Endodermal cell (in vitro differentiated cells): ENCODE data around the gene IKBKG. TPM values are rescaled to one million over a fixed set of nuclear protein-coding genes. Genes with fewer than 3 reads are reported as not detected.

Experiments
- DNase-seq: peaks from one replicate; pipeline ENCODE4 v3.0.0-alpha.2; 2017
- H3K27ac ChIP-seq: 2 replicates; pipeline ENCODE4 v1.5.1; 2013; ENCODE audit warnings: mild to moderate bottlenecking, low read depth, low read length, moderate library complexity
- H3K27me3 ChIP-seq: 2 replicates; pipeline ENCODE4 v1.6.1; 2013; ENCODE audit warnings: mild to moderate bottlenecking, low read length, moderate library complexity; ENCODE audit not compliant: insufficient read depth, control insufficient read depth, poor library complexity, severe bottlenecking
- H3K36me3 ChIP-seq: 2 replicates; pipeline ENCODE4 v1.7.0; 2013; ENCODE audit warnings: mild to moderate bottlenecking, low read length, moderate library complexity; ENCODE audit not compliant: control insufficient read depth, insufficient read depth
- H3K4me1 ChIP-seq: one replicate; pipeline ENCODE4 v1.7.0; 2013; ENCODE audit warnings: low read length; ENCODE audit not compliant: control insufficient read depth, insufficient read depth
- H3K4me3 ChIP-seq: 2 replicates; pipeline ENCODE4 v1.5.1; 2013; ENCODE audit warnings: mild to moderate bottlenecking, low read length, moderate library complexity
- H3K9ac ChIP-seq: 2 replicates; pipeline ENCODE4 v1.6.1; 2013; ENCODE audit warnings: mild to moderate bottlenecking, low read length, moderate library complexity; ENCODE audit not compliant: poor library complexity, severe bottlenecking; ENCODE audit errors: extremely low read depth
- H3K9me3 ChIP-seq: 2 replicates; pipeline ENCODE4 v1.6.1; 2013; ENCODE audit warnings: mild to moderate bottlenecking, low read length, moderate library complexity; ENCODE audit not compliant: control insufficient read depth
- H3K27ac Mint-ChIP-seq: 2 replicates; pipeline ENCODE4 v1.8.0; 2020; ENCODE audit warnings: mixed read lengths
- H3K27me3 Mint-ChIP-seq: 2 replicates; pipeline ENCODE4 v1.8.0; 2021; ENCODE audit warnings: mild to moderate bottlenecking, mixed read lengths; ENCODE audit not compliant: insufficient read depth
- H3K36me3 Mint-ChIP-seq: 2 replicates; pipeline ENCODE4 v1.8.0; 2020; ENCODE audit warnings: low read depth, mixed read lengths
- H3K4me1 Mint-ChIP-seq: 2 replicates; pipeline ENCODE4 v1.8.0; 2020; ENCODE audit warnings: mixed read lengths
- H3K4me3 Mint-ChIP-seq: 2 replicates; pipeline ENCODE4 v1.8.0; 2020; ENCODE audit warnings: mild to moderate bottlenecking, moderate library complexity, mixed read lengths
- H3K9me3 Mint-ChIP-seq: 2 replicates; pipeline ENCODE4 v1.8.0; 2020; ENCODE audit warnings: mild to moderate bottlenecking, mixed read lengths
- WGBS, 2 experiments: methylation state at CpG; one replicate each; pipeline versions ENCODE4 v1.1.5 to v1.1.7; 2013; ENCODE audit warnings: missing lambda C conversion rate in 2 of 2, mixed read lengths in 1 of 2; ENCODE audit not compliant: insufficient coverage in 1 of 2, insufficient read length in 1 of 2; 5-methylcytosine and 5-hydroxymethylcytosine counted together
- total RNA-seq, 2 donors: library from RNA; stranded (reverse); fragmentation: NEBNext Ultra II Directional in 1 of 2; extraction: Animal tissue kit (Norgen Biotek cat#: 25700) in 1 of 2; gene quantifications; 2 replicates in 1 of 2; 3 replicates in 1 of 2; pipeline ENCODE4 v1.2.1, GENCODE V29; 2021
- TF ChIP-seq, protein P1 (sequence below): fragments of 200-600 bp; sonication (generic); conservative IDR thresholded peaks from 2 replicates; pipeline ENCODE4 v1.5.0; 2021; ENCODE audit warnings: antibody characterized with exemption, mild to moderate bottlenecking

IKBKG gene
- total RNA-seq, 2 donors from 2014 or later, result 19.8 to 20.3 TPM

GRCh38 chrX:154507673-154508383 is 39.6 kb upstream of the IKBKG start:
- TF ChIP-seq, protein P1, sequence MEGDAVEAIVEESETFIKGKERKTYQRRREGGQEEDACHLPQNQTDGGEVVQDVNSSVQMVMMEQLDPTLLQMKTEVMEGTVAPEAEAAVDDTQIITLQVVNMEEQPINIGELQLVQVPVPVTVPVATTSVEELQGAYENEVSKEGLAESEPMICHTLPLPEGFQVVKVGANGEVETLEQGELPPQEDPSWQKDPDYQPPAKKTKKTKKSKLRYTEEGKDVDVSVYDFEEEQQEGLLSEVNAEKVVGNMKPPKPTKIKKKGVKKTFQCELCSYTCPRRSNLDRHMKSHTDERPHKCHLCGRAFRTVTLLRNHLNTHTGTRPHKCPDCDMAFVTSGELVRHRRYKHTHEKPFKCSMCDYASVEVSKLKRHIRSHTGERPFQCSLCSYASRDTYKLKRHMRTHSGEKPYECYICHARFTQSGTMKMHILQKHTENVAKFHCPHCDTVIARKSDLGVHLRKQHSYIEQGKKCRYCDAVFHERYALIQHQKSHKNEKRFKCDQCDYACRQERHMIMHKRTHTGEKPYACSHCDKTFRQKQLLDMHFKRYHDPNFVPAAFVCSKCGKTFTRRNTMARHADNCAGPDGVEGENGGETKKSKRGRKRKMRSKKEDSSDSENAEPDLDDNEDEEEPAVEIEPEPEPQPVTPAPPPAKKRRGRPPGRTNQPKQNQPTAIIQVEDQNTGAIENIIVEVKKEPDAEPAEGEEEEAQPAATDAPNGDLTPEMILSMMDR, result no peak
- Mint-ChIP-seq H3K4me1 (no peaks in the 10 kb centered on the region), H3K4me3 (no peak overlapping the region), H3K27me3 (no peaks in the 10 kb centered on the region), H3K27ac (no peak overlapping the region), H3K9me3 (peaks cover 67% of the 10 kb centered on the region), H3K36me3 (peaks cover 32% of the 10 kb centered on the region)
- no peaks in the 10 kb centered on the region for H3K27me3 ChIP-seq
- H3K4me1 ChIP-seq, result no peaks in the 10 kb centered on the region
- 92 to 96% methylated on average over 5 to 18 of the region's 24 CpGs for WGBS, 2 experiments
- no peak for DNase-seq
- no peak overlapping the region for H3K27ac ChIP-seq
- no peak overlapping the region for H3K4me3 ChIP-seq
- H3K36me3 ChIP-seq, result peaks cover 12% of the 10 kb centered on the region
- H3K9ac ChIP-seq, result no peak overlapping the region
- H3K9me3 ChIP-seq, result peaks cover 3% of the 10 kb centered on the region

GRCh38 chrX:154508384-154508745 is 39.1 kb upstream of the IKBKG start:
- Histone ChIP-seq H3K36me3 (peaks cover 12% of the 10 kb centered on the region), H3K27ac (no peak overlapping the region), H3K4me1 (no peaks in the 10 kb centered on the region), H3K4me3 (no peak overlapping the region), H3K27me3 (no peaks in the 10 kb centered on the region), H3K9ac (no peak overlapping the region), H3K9me3 (peaks cover 3% of the 10 kb centered on the region)
- no peak for DNase-seq
- WGBS, 2 experiments, result 95 to 100% methylated on average over 1 to 12 of the region's 13 CpGs
- H3K9me3 Mint-ChIP-seq, result peaks cover 65% of the 10 kb centered on the region
- TF ChIP-seq, protein P1, result no peak
- no peak overlapping the region for H3K4me3 Mint-ChIP-seq
- H3K4me1 Mint-ChIP-seq, result no peaks in the 10 kb centered on the region
- no peak overlapping the region for H3K27ac Mint-ChIP-seq
- peaks cover 32% of the 10 kb centered on the region for H3K36me3 Mint-ChIP-seq
- H3K27me3 Mint-ChIP-seq, result no peaks in the 10 kb centered on the region

- Histone ChIP-seq H3K27ac (no peak overlapping the region), H3K9me3 (peaks cover 3% of the 10 kb centered on the region), H3K27me3 (no peaks in the 10 kb centered on the region), H3K9ac (no peak overlapping the region), H3K4me3 (no peak overlapping the region), H3K4me1 (no peaks in the 10 kb centered on the region), H3K36me3 (peaks cover 12% of the 10 kb centered on the region)
- Mint-ChIP-seq H3K36me3 (peaks cover 37% of the 10 kb centered on the region), H3K4me1 (no peaks in the 10 kb centered on the region), H3K27me3 (no peaks in the 10 kb centered on the region), H3K4me3 (no peak overlapping the region), H3K27ac (no peak overlapping the region), H3K9me3 (peaks cover 64% of the 10 kb centered on the region)
- 87 to 100% methylated on average over 2 to 5 of the region's 5 CpGs for WGBS, 2 experiments
- TF ChIP-seq, protein P1, result no peak
- DNase-seq, result no peak
These were observed 38.0 kb upstream of the IKBKG start for GRCh38 chrX:154509455-154509854.
